GM19455 (cell line): ENCODE measurements around the gene PTCSC3.

ENCODE experiments used
- ATAC-seq: cut with Tn5 transposase; IDR thresholded peaks from one replicate; pipeline ENCODE4 v1.9.1; 2021; ENCODE audit not compliant: unreplicated experiment

PTCSC3 gene

GRCh38 chr14:36086629-36087395 is 89.7 kb downstream of the PTCSC3 start:
- no peak for ATAC-seq

- ATAC-seq, result no peak
Observed at GRCh38 chr14:36085861-36086260, 90.7 kb downstream of the PTCSC3 start.
